GM12891 (cell line): ENCODE results near the gene ATL1.

Experiments
- POLR2A ChIP-seq: IDR thresholded peaks from 2 replicates; pipeline ENCODE4 v1.6.1; 2011; ENCODE audit warnings: low read depth, low read length, control low read depth
- POLR2AphosphoS5 ChIP-seq: IDR thresholded peaks from 2 replicates; pipeline ENCODE4 v1.6.1; 2011; ENCODE audit warnings: low read depth, low read length, control low read depth
- SPI1 ChIP-seq: IDR thresholded peaks from 2 replicates; pipeline ENCODE4 v1.6.1; 2011; ENCODE audit warnings: low read depth, low read length, control low read depth
- TAF1 ChIP-seq: IDR thresholded peaks from 2 replicates; pipeline ENCODE4 v1.6.1; 2011; ENCODE audit warnings: low read depth, low read length, control low read depth

GRCh38 chr14:50516091-50516490, 43.9 kb upstream of the ATL1 start:
- TF ChIP-seq POLR2A (no peak), POLR2AphosphoS5 (no peak), SPI1 (no peak), TAF1 (no peak)
